ENCODE measurements around the gene METTL6. TPM values are rescaled to one million over a fixed set of nuclear protein-coding genes. Genes with fewer than 3 reads are reported as not detected.
"Not testable (repeated sequence)": the region's sequence is repeated elsewhere in the genome, so short reads cannot be mapped to it uniquely, and the experiment has no call there.

METTL6 gene
- total and polyA plus RNA-seq, 4 donors: 6.7 to 16.0 (median 10.8) TPM

GRCh38 chr3:15462451-15462850 lies 35.1 kb upstream of the METTL6 start:
- Histone ChIP-seq H3K4me1 (ENCODE audit: control insufficient read depth in 1 of 2, insufficient read depth in 2 of 2, low read length in 2 of 2) (peaks cover 0 to 1% of the 10 kb centered on the region in 2 donors), H3K9me3 (ENCODE audit: control insufficient read depth, low read length) (no peaks in the 10 kb centered on the region), H3K27ac (ENCODE audit: low read depth in 1 of 2, low read length in 2 of 2) (no peak overlapping the region), H3K27me3 (ENCODE audit: control insufficient read depth in 1 of 2, insufficient read depth in 2 of 2, low read length in 1 of 2) (no peaks in the 10 kb centered on the region), H3K4me3 (ENCODE audit: low read length in 2 of 2) (no peak overlapping the region), H3K36me3 (ENCODE audit: control insufficient read depth in 1 of 2, insufficient read depth in 2 of 2, low read length in 1 of 2) (peaks cover 0 to 2% of the 10 kb centered on the region in 2 donors)
- WGBS, 2 donors: 87 to 91% methylated on average over 5 of the region's 5 CpGs
- DNase-seq (no peak), ATAC-seq (ENCODE audit: low FRiP score) (no peak)
- intact Hi-C loops (cut with DNase I): no loop called here

GRCh38 chr3:15460891-15461531 lies 33.7 kb upstream of the METTL6 start:
- whole genome bisulfite sequencing, 2 donors: 63 to 67% methylated on average over 4 of the region's 4 CpGs

GRCh38 chr3:15458212-15458780 lies 31.0 kb upstream of the METTL6 start:
- H3K9me3 ChIP-seq (ENCODE audit: control insufficient read depth, low read length): no peaks in the 10 kb centered on the region
- peaks cover 0 to 2% of the 10 kb centered on the region in 2 donors for H3K36me3 ChIP-seq (ENCODE audit: control insufficient read depth in 1 of 2, insufficient read depth in 2 of 2, low read length in 1 of 2)
- no peak for DNase-seq
- no peak overlapping the region for H3K4me3 ChIP-seq (ENCODE audit: low read length in 2 of 2)
- no peaks in the 10 kb centered on the region for H3K27me3 ChIP-seq (ENCODE audit: control insufficient read depth in 1 of 2, insufficient read depth in 2 of 2, low read length in 1 of 2)
- H3K4me1 ChIP-seq (ENCODE audit: control insufficient read depth in 1 of 2, insufficient read depth in 2 of 2, low read length in 2 of 2): no peaks in the 10 kb centered on the region
- no peak for ATAC-seq (ENCODE audit: low FRiP score)
- intact Hi-C loops (cut with DNase I): no loop called here
- no peak overlapping the region for H3K27ac ChIP-seq (ENCODE audit: low read depth in 1 of 2, low read length in 2 of 2)
- WGBS, 2 donors: 95% methylated on average over 7 of the region's 7 CpGs

More at GRCh38 chr3:15460891-15461531, 33.7 kb upstream of the METTL6 start:
- DNase-seq: no peak
- Histone ChIP-seq H3K27me3 (ENCODE audit: control insufficient read depth in 1 of 2, insufficient read depth in 2 of 2, low read length in 1 of 2) (no peaks in the 10 kb centered on the region), H3K4me3 (ENCODE audit: low read length in 2 of 2) (no peak overlapping the region), H3K4me1 (ENCODE audit: control insufficient read depth in 1 of 2, insufficient read depth in 2 of 2, low read length in 2 of 2) (no peaks in the 10 kb centered on the region), H3K27ac (ENCODE audit: low read depth in 1 of 2, low read length in 2 of 2) (no peak overlapping the region), H3K9me3 (ENCODE audit: control insufficient read depth, low read length) (no peaks in the 10 kb centered on the region), H3K36me3 (ENCODE audit: control insufficient read depth in 1 of 2, insufficient read depth in 2 of 2, low read length in 1 of 2) (peaks cover 0 to 2% of the 10 kb centered on the region in 2 donors)
- intact Hi-C loops (cut with DNase I): no loop called here
- ATAC-seq (ENCODE audit: low FRiP score): no peak

GRCh38 chr3:15456915-15457314 lies 29.6 kb upstream of the METTL6 start:
- DNase-seq; H3K27ac ChIP-seq (ENCODE audit: low read depth in 1 of 2, low read length in 2 of 2); H3K9me3 ChIP-seq (ENCODE audit: control insufficient read depth, low read length); H3K4me3 ChIP-seq (ENCODE audit: low read length in 2 of 2); ATAC-seq (ENCODE audit: low FRiP score); intact Hi-C loops (cut with DNase I); H3K27me3 ChIP-seq (ENCODE audit: control insufficient read depth in 1 of 2, insufficient read depth in 2 of 2, low read length in 1 of 2); H3K4me1 ChIP-seq (ENCODE audit: control insufficient read depth in 1 of 2, insufficient read depth in 2 of 2, low read length in 2 of 2); H3K36me3 ChIP-seq (ENCODE audit: control insufficient read depth in 1 of 2, insufficient read depth in 2 of 2, low read length in 1 of 2): not testable (repeated sequence)
- 92 to 93% methylated on average over 10 of the region's 10 CpGs for WGBS, 2 donors

GRCh38 chr3:15456321-15456720 lies 29.0 kb upstream of the METTL6 start:
- peaks cover 0 to 2% of the 10 kb centered on the region in 2 donors for H3K36me3 ChIP-seq (ENCODE audit: control insufficient read depth in 1 of 2, insufficient read depth in 2 of 2, low read length in 1 of 2)
- ATAC-seq (ENCODE audit: low FRiP score) (no peak), DNase-seq (no peak)

GRCh38 chr3:15455756-15456155 lies 28.4 kb upstream of the METTL6 start:
- no peaks in the 10 kb centered on the region for H3K9me3 ChIP-seq (ENCODE audit: control insufficient read depth, low read length)
- intact Hi-C loops (cut with DNase I): no loop called here
- 91% methylated on average over 7 of the region's 7 CpGs for WGBS, 2 donors
- ATAC-seq (ENCODE audit: low FRiP score) (no peak), DNase-seq (no peak)
- H3K27me3 ChIP-seq (ENCODE audit: control insufficient read depth in 1 of 2, insufficient read depth in 2 of 2, low read length in 1 of 2): no peaks in the 10 kb centered on the region
- H3K27ac ChIP-seq (ENCODE audit: low read depth in 1 of 2, low read length in 2 of 2): no peak overlapping the region
- no peaks in the 10 kb centered on the region for H3K4me1 ChIP-seq (ENCODE audit: control insufficient read depth in 1 of 2, insufficient read depth in 2 of 2, low read length in 2 of 2)
- H3K36me3 ChIP-seq (ENCODE audit: control insufficient read depth in 1 of 2, insufficient read depth in 2 of 2, low read length in 1 of 2): peaks cover 0 to 2% of the 10 kb centered on the region in 2 donors
- no peak overlapping the region for H3K4me3 ChIP-seq (ENCODE audit: low read length in 2 of 2)

More at GRCh38 chr3:15456321-15456720, 29.0 kb upstream of the METTL6 start:
- Histone ChIP-seq H3K27me3 (ENCODE audit: control insufficient read depth in 1 of 2, insufficient read depth in 2 of 2, low read length in 1 of 2) (no peaks in the 10 kb centered on the region), H3K27ac (ENCODE audit: low read depth in 1 of 2, low read length in 2 of 2) (no peak overlapping the region), H3K4me3 (ENCODE audit: low read length in 2 of 2) (no peak overlapping the region), H3K9me3 (ENCODE audit: control insufficient read depth, low read length) (no peaks in the 10 kb centered on the region), H3K4me1 (ENCODE audit: control insufficient read depth in 1 of 2, insufficient read depth in 2 of 2, low read length in 2 of 2) (no peaks in the 10 kb centered on the region)
- intact Hi-C loops (cut with DNase I): no loop called here
- 90 to 93% methylated on average over 2 of the region's 2 CpGs for WGBS, 2 donors

GRCh38 chr3:15454965-15455364 lies 27.6 kb upstream of the METTL6 start:
- H3K36me3 ChIP-seq (ENCODE audit: control insufficient read depth in 1 of 2, insufficient read depth in 2 of 2, low read length in 1 of 2): peaks cover 0 to 2% of the 10 kb centered on the region in 2 donors
- intact Hi-C loops (cut with DNase I): no loop called here
- no peak for ATAC-seq (ENCODE audit: low FRiP score)
- no peak overlapping the region for H3K27ac ChIP-seq (ENCODE audit: low read depth in 1 of 2, low read length in 2 of 2)
- no peaks in the 10 kb centered on the region for H3K9me3 ChIP-seq (ENCODE audit: control insufficient read depth, low read length)
- DNase-seq: no peak
- H3K4me3 ChIP-seq (ENCODE audit: low read length in 2 of 2): no peak overlapping the region
- no peaks in the 10 kb centered on the region for H3K4me1 ChIP-seq (ENCODE audit: control insufficient read depth in 1 of 2, insufficient read depth in 2 of 2, low read length in 2 of 2)
- H3K27me3 ChIP-seq (ENCODE audit: control insufficient read depth in 1 of 2, insufficient read depth in 2 of 2, low read length in 1 of 2): no peaks in the 10 kb centered on the region

- WGBS, 2 donors: 79 to 80% methylated on average over 9 of the region's 9 CpGs
- Histone ChIP-seq H3K9me3 (ENCODE audit: control insufficient read depth, low read length) (no peaks in the 10 kb centered on the region), H3K4me1 (ENCODE audit: control insufficient read depth in 1 of 2, insufficient read depth in 2 of 2, low read length in 2 of 2) (no peaks in the 10 kb centered on the region), H3K36me3 (ENCODE audit: control insufficient read depth in 1 of 2, insufficient read depth in 2 of 2, low read length in 1 of 2) (peaks cover 0 to 2% of the 10 kb centered on the region in 2 donors), H3K27ac (ENCODE audit: low read depth in 1 of 2, low read length in 2 of 2) (no peak overlapping the region), H3K27me3 (ENCODE audit: control insufficient read depth in 1 of 2, insufficient read depth in 2 of 2, low read length in 1 of 2) (no peaks in the 10 kb centered on the region), H3K4me3 (ENCODE audit: low read length in 2 of 2) (no peak overlapping the region)
- ATAC-seq (ENCODE audit: low FRiP score) (no peak), DNase-seq (no peak)
- intact Hi-C loops (cut with DNase I): no loop called here
Measured at GRCh38 chr3:15453991-15454625, 26.8 kb upstream of the METTL6 start.

- no peaks in the 10 kb centered on the region for H3K9me3 ChIP-seq (ENCODE audit: control insufficient read depth, low read length)
- H3K27ac ChIP-seq (ENCODE audit: low read depth in 1 of 2, low read length in 2 of 2): no peak overlapping the region
- peaks cover 0 to 2% of the 10 kb centered on the region in 2 donors for H3K36me3 ChIP-seq (ENCODE audit: control insufficient read depth in 1 of 2, insufficient read depth in 2 of 2, low read length in 1 of 2)
- intact Hi-C loops (cut with DNase I): no loop called here
- no peak overlapping the region for H3K4me3 ChIP-seq (ENCODE audit: low read length in 2 of 2)
- no peaks in the 10 kb centered on the region for H3K4me1 ChIP-seq (ENCODE audit: control insufficient read depth in 1 of 2, insufficient read depth in 2 of 2, low read length in 2 of 2)
- WGBS, 2 donors: 83 to 91% methylated on average over 8 of the region's 8 CpGs
- no peaks in the 10 kb centered on the region for H3K27me3 ChIP-seq (ENCODE audit: control insufficient read depth in 1 of 2, insufficient read depth in 2 of 2, low read length in 1 of 2)
- DNase-seq (no peak), ATAC-seq (ENCODE audit: low FRiP score) (no peak)
Measured at GRCh38 chr3:15453501-15453900, 26.2 kb upstream of the METTL6 start.

Measured in aorta (tissue), 5 donors.